ENCODE data around the gene ZKSCAN7. TPM values are rescaled to one million over a fixed set of nuclear protein-coding genes. Genes with fewer than 3 reads are reported as not detected.

ZKSCAN7 gene
- total and polyA plus RNA-seq, 2 donors (not counting 3 experiments of a cell fraction or from before 2014, with no cell fraction given) = 0.75 to 1.9 TPM

- Histone ChIP-seq H3K79me2 (ENCODE audit: control insufficient read depth, insufficient read depth, low read length) (no peaks in the 10 kb centered on the region), H3K36me3 (ENCODE audit: control insufficient read depth in 2 of 2, extremely low read depth in 1 of 2, insufficient read depth in 2 of 2, low read length in 2 of 2) (no peaks in the 10 kb centered on the region), H3K9ac (replicated peaks; ENCODE audit: extremely low read depth, insufficient read depth, low read length) (no peak overlapping the region), H3K9me1 (replicated peaks; ENCODE audit: control insufficient read depth, extremely low read depth, insufficient read depth, low read length) (no peaks in the 10 kb centered on the region), H3K27me3 (ENCODE audit: control insufficient read depth in 2 of 2, insufficient read depth in 2 of 2, low read length in 2 of 2) (peaks cover 2% of the 10 kb centered on the region in 2 experiments), H3K4me1 (ENCODE audit: control insufficient read depth, extremely low read depth, insufficient read depth, low read length) (no peaks in the 10 kb centered on the region), H3K27ac (ENCODE audit: insufficient read depth, low read depth, low read length) (no peak overlapping the region), H3K9me3 (replicated peaks; ENCODE audit: control insufficient read depth, insufficient read depth, low read length) (no peaks in the 10 kb centered on the region), H2AFZ (ENCODE audit: low read depth, low read length) (no peak overlapping the region), H4K20me1 (replicated peaks; ENCODE audit: control insufficient read depth, extremely low read depth, insufficient read depth, low read length) (no peaks in the 10 kb centered on the region), H3K4me2 (ENCODE audit: insufficient read depth, low read length) (no peak overlapping the region), H3K4me3 (replicated peaks in 1 of 3; ENCODE audit: insufficient read depth in 1 of 3, low read depth in 1 of 3, low read length in 3 of 3) (no peak overlapping the region)
- DNase-seq (ENCODE audit: low read depth, low spot score) (no peak), FAIRE-seq (no peak)
- dilution Hi-C loops (cut with MboI; ENCODE audit: extremely low pct_ligation_motif_present, low sequenced_read_pairs) = no loop called here
- no peak for TF ChIP-seq GATA2 (IDR thresholded peaks at IDR 0.05; ENCODE audit: insufficient read depth, insufficient read length, low read depth, low read length)
- TF ChIP-seq FOS (IDR thresholded peaks at IDR 0.05; ENCODE audit: borderline replicate concordance, insufficient read depth, low read length) = no peak
- TF ChIP-seq POLR2A (IDR thresholded peaks at IDR 0.05; ENCODE audit: low read depth, low read length) = no peak
- TF ChIP-seq POLR2AphosphoS5 (IDR thresholded peaks at IDR 0.05; ENCODE audit: insufficient read depth, low read depth, low read length) = no peak
- no peak for TF ChIP-seq MAX (IDR thresholded peaks at IDR 0.05; ENCODE audit: insufficient read depth, insufficient read length)
- TF ChIP-seq JUN (IDR thresholded peaks at IDR 0.05; ENCODE audit: borderline replicate concordance, insufficient read depth, insufficient read length, low read depth) = no peak
- no peak for TF ChIP-seq CTCF (IDR thresholded peaks at IDR 0.05; ENCODE audit: extremely low read depth in 1 of 2, insufficient read depth in 1 of 2, low read depth in 1 of 2, low read length in 2 of 2)
- TF ChIP-seq MYC (IDR thresholded peaks at IDR 0.05; ENCODE audit: low read depth, low read length) = no peak
- no peak for TF ChIP-seq EZH2 (IDR thresholded peaks at IDR 0.05; ENCODE audit: borderline replicate concordance, low read depth, low read length, severe bottlenecking)
- BruUV-seq (replicated peaks) = no TSS peak
- CTCF ChIA-PET = no interaction called here
- intact Hi-C loops (cut with micrococcal nuclease) = no loop called here
- POLR2A ChIA-PET = no interaction called here
Observed at GRCh38 chr3:44525060-44525459, 29.9 kb upstream of the ZKSCAN7 start.
